CD4-positive, alpha-beta memory T cell (primary cell): Measurements from ENCODE around the gene FH. TPM values are rescaled to one million over a fixed set of nuclear protein-coding genes. Genes with fewer than 3 reads are reported as not detected.

Source experiments
- CTCF ChIA-PET: fragments of 350-600 bp; sonication (Branson Sonifier 250); formaldehyde crosslinking; loops from one replicate; lab custom pipeline; 2021; ENCODE audit warnings: inconsistent platforms; ENCODE audit not compliant: partially characterized antibody; lab: Charles Lee
- POLR2A ChIA-PET: fragments of 350-600 bp; sonication (Branson Sonifier 250); formaldehyde crosslinking; loops from one replicate; lab custom pipeline; 2021; ENCODE audit not compliant: partially characterized antibody; lab: Charles Lee
- DNase-seq, 5 donors: peaks; one replicate each; pipeline versions ENCODE4 v3.0.0 to v3.0.0-alpha.2; 2020 to 2022; ENCODE audit warnings: mixed read lengths in 1 of 5
- H3K27ac ChIP-seq: one replicate; pipeline ENCODE4 v1.7.0; 2013; ENCODE audit warnings: low read depth, low read length
- H3K27me3 ChIP-seq: 2 replicates; pipeline ENCODE4 v1.7.0; 2013; ENCODE audit warnings: mild to moderate bottlenecking, low read length, moderate library complexity; ENCODE audit not compliant: insufficient read depth
- H3K36me3 ChIP-seq: 2 replicates; pipeline ENCODE4 v1.7.0; 2013; ENCODE audit warnings: mild to moderate bottlenecking, low read length, moderate library complexity; ENCODE audit not compliant: insufficient read depth
- H3K4me1 ChIP-seq: 2 replicates; pipeline ENCODE4 v1.7.0; 2013; ENCODE audit warnings: mild to moderate bottlenecking, low read length, moderate library complexity; ENCODE audit not compliant: insufficient read depth
- H3K4me3 ChIP-seq, 2 donors: one replicate each; pipeline ENCODE4 v1.7.0; 2013; ENCODE audit warnings: low read length in 2 of 2, mild to moderate bottlenecking in 1 of 2
- H3K9me3 ChIP-seq, 2 donors: one replicate each; pipeline ENCODE4 v1.7.0; 2013; ENCODE audit warnings: low read length in 2 of 2, control low read depth in 1 of 2; ENCODE audit not compliant: control insufficient read depth in 1 of 2
- H3K27ac Mint-ChIP-seq, 7 donors: one replicate each; pipeline ENCODE4 v1.8.0; 2020 to 2021; ENCODE audit warnings: mixed read lengths in 7 of 7, mild to moderate bottlenecking in 6 of 7, inconsistent platforms in 3 of 7, moderate library complexity in 3 of 7
- H3K27me3 Mint-ChIP-seq, 2 donors: one replicate each; pipeline ENCODE4 v1.8.0; 2020 to 2021; ENCODE audit warnings: mixed read lengths in 2 of 2
- H3K36me3 Mint-ChIP-seq, 2 donors: one replicate each; pipeline ENCODE4 v1.8.0; 2020 to 2021; ENCODE audit warnings: mixed read lengths in 2 of 2, inconsistent platforms in 1 of 2, mild to moderate bottlenecking in 1 of 2
- H3K4me1 Mint-ChIP-seq, 4 donors: one replicate each; pipeline ENCODE4 v1.8.0; 2020 to 2021; ENCODE audit warnings: mixed read lengths in 4 of 4, mild to moderate bottlenecking in 1 of 4
- H3K4me3 Mint-ChIP-seq, 8 donors: one replicate each; pipeline ENCODE4 v1.8.0; 2020 to 2021; ENCODE audit warnings: mixed read lengths in 8 of 8, mild to moderate bottlenecking in 7 of 8, moderate library complexity in 6 of 8, inconsistent platforms in 3 of 8
- H3K9me3 Mint-ChIP-seq, 8 donors: one replicate each; pipeline ENCODE4 v1.8.0; 2020 to 2021; ENCODE audit warnings: mixed read lengths in 8 of 8, mild to moderate bottlenecking in 5 of 8, inconsistent platforms in 3 of 8, moderate library complexity in 1 of 8
- intact Hi-C: fragments of 100-400 bp; cut with micrococcal nuclease; formaldehyde crosslinking; loops from one replicate; pipeline ENCODE4 v1.15.1; 2023
- polyA plus RNA-seq, 2 donors: library from polyadenylated mRNA; unstranded; fragments of 300-500 nt; fragmentation: Illumina TruSeq; gene quantifications; one replicate each; pipeline ENCODE4 v1.2.3, GENCODE V29; 2021
- total RNA-seq, 2 experiments: library from RNA; stranded (reverse); gene quantifications; one replicate each; pipeline ENCODE4 v1.2.3, GENCODE V29; 2021

Gene FH
- total and polyA plus RNA-seq, 4 experiments from 2014 or later = 21.0 to 36.2 (median 28.5) TPM

GRCh38 chr1:241462391-241462790, 57.2 kb downstream of the FH start:
- Histone ChIP-seq H3K36me3 (no peaks in the 10 kb centered on the region), H3K27me3 (no peaks in the 10 kb centered on the region), H3K9me3 (no peaks in the 10 kb centered on the region), H3K4me3 (no peak overlapping the region), H3K27ac (no peak overlapping the region), H3K4me1 (no peaks in the 10 kb centered on the region)
- Mint-ChIP-seq H3K27ac (no peak overlapping the region), H3K4me3 (no peak overlapping the region), H3K4me1 (no peaks in the 10 kb centered on the region), H3K9me3 (peaks cover 0 to 6% (median 0%) of the 10 kb centered on the region in 8 donors), H3K27me3 (peaks cover 3 to 8% of the 10 kb centered on the region in 2 donors), H3K36me3 (no peaks in the 10 kb centered on the region)
- intact Hi-C loops = no loop called here
- ChIA-PET CTCF (no interaction called here), POLR2A (no interaction called here)
- no peak for DNase-seq

- Mint-ChIP-seq H3K4me1 (no peaks in the 10 kb centered on the region), H3K27me3 (peaks cover 0 to 3% of the 10 kb centered on the region in 2 donors)
- POLR2A ChIA-PET = no interaction called here
Measured at GRCh38 chr1:241460098-241460873, 59.3 kb downstream of the FH start.

DNA sequence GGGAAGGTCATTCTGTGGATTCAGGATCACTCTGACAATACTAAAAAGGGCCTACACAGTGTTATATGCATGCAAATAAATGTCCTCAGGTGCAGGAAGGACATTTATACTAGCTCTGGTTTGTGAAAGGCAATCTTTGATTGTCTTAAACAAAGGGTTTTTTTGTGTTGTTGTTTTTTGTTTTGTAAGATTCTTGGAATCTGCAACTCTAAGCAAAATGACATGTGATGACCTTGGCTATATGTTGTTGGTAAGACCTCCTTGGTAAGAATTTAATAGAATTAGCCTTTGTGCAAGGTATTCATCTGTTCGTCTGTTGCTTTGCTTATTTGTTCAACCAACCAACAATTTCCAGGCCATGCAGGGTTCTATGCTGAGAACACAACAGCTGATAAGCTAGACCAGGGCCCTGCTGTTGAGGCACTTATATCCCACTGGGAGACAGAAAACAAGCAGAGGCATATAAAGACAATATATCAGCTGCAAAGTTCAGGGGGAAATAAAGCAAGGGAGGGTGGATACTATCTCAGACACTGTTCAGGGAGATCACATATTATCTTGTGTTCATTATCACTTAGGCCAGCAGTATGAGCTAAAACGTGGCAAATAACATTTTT, 60.3 kb downstream of the FH start:
- CTCF ChIA-PET = no interaction called here
- DNase-seq = no peak

More at GRCh38 chr1:241460098-241460873, 59.3 kb downstream of the FH start:
- intact Hi-C loops = no loop called here
- Histone ChIP-seq H3K27ac (no peak overlapping the region), H3K27me3 (no peaks in the 10 kb centered on the region), H3K4me3 (no peak overlapping the region), H3K4me1 (no peaks in the 10 kb centered on the region), H3K9me3 (no peaks in the 10 kb centered on the region), H3K36me3 (no peaks in the 10 kb centered on the region)
- H3K9me3 Mint-ChIP-seq = no peaks in the 10 kb centered on the region
- H3K4me3 Mint-ChIP-seq = no peak overlapping the region
- no peak overlapping the region for H3K27ac Mint-ChIP-seq
- no peak for DNase-seq
- CTCF ChIA-PET = no interaction called here
- H3K36me3 Mint-ChIP-seq = no peaks in the 10 kb centered on the region

GRCh38 chr1:241457421-241457820, 62.1 kb downstream of the FH start:
- Mint-ChIP-seq H3K4me1 (no peaks in the 10 kb centered on the region), H3K9me3 (peaks cover 0 to 2% (median 0%) of the 10 kb centered on the region in 8 donors), H3K27me3 (peaks cover 0 to 1% of the 10 kb centered on the region in 2 donors), H3K36me3 (no peaks in the 10 kb centered on the region), H3K27ac (no peak overlapping the region), H3K4me3 (no peak overlapping the region)
- no peaks in the 10 kb centered on the region for H3K36me3 ChIP-seq
- CTCF ChIA-PET = no interaction called here
- H3K4me1 ChIP-seq = no peaks in the 10 kb centered on the region
- no peaks in the 10 kb centered on the region for H3K27me3 ChIP-seq
- H3K4me3 ChIP-seq = no peak overlapping the region
- no peaks in the 10 kb centered on the region for H3K9me3 ChIP-seq
- intact Hi-C loops = no loop called here
- DNase-seq = no peak
- no peak overlapping the region for H3K27ac ChIP-seq
- POLR2A ChIA-PET = no interaction called here

More for the DNA sequence above, 60.3 kb downstream of the FH start:
- Histone ChIP-seq H3K27me3 (no peaks in the 10 kb centered on the region), H3K9me3 (no peaks in the 10 kb centered on the region), H3K27ac (no peak overlapping the region), H3K4me1 (no peaks in the 10 kb centered on the region), H3K36me3 (no peaks in the 10 kb centered on the region), H3K4me3 (no peak overlapping the region)
- POLR2A ChIA-PET = no interaction called here
- no peaks in the 10 kb centered on the region for H3K9me3 Mint-ChIP-seq
- no peaks in the 10 kb centered on the region for H3K4me1 Mint-ChIP-seq
- H3K36me3 Mint-ChIP-seq = no peaks in the 10 kb centered on the region
- intact Hi-C loops = no loop called here
- H3K27me3 Mint-ChIP-seq = peaks cover 0 to 3% of the 10 kb centered on the region in 2 donors
- H3K27ac Mint-ChIP-seq = no peak overlapping the region
- no peak overlapping the region for H3K4me3 Mint-ChIP-seq

GRCh38 chr1:241456743-241457142, 62.8 kb downstream of the FH start:
- intact Hi-C loops = no loop called here
- Mint-ChIP-seq H3K9me3 (peaks cover 0 to 2% (median 0%) of the 10 kb centered on the region in 8 donors), H3K27ac (no peak overlapping the region), H3K27me3 (peaks cover 0 to 1% of the 10 kb centered on the region in 2 donors), H3K4me3 (no peak overlapping the region), H3K36me3 (no peaks in the 10 kb centered on the region), H3K4me1 (no peaks in the 10 kb centered on the region)
- ChIA-PET POLR2A (no interaction called here), CTCF (no interaction called here)
- Histone ChIP-seq H3K27ac (no peak overlapping the region), H3K4me3 (no peak overlapping the region), H3K9me3 (no peaks in the 10 kb centered on the region), H3K36me3 (no peaks in the 10 kb centered on the region), H3K4me1 (no peaks in the 10 kb centered on the region), H3K27me3 (no peaks in the 10 kb centered on the region)
- no peak for DNase-seq

- intact Hi-C loops = no loop called here
- no peak overlapping the region for H3K4me3 ChIP-seq
- H3K27ac ChIP-seq = no peak overlapping the region
- H3K36me3 ChIP-seq = no peaks in the 10 kb centered on the region
- no peaks in the 10 kb centered on the region for H3K4me1 ChIP-seq
- Mint-ChIP-seq H3K9me3 (peaks cover 0 to 8% (median 0%) of the 10 kb centered on the region in 8 donors), H3K27ac (no peak overlapping the region), H3K4me3 (no peak overlapping the region), H3K36me3 (no peaks in the 10 kb centered on the region), H3K27me3 (peaks cover 0 to 4% of the 10 kb centered on the region in 2 donors), H3K4me1 (no peaks in the 10 kb centered on the region)
- POLR2A ChIA-PET = no interaction called here
- CTCF ChIA-PET = no interaction called here
- no peaks in the 10 kb centered on the region for H3K27me3 ChIP-seq
- H3K9me3 ChIP-seq = no peaks in the 10 kb centered on the region
- DNase-seq = no peak
Measured at GRCh38 chr1:241453732-241454131, 65.8 kb downstream of the FH start.

DNA sequence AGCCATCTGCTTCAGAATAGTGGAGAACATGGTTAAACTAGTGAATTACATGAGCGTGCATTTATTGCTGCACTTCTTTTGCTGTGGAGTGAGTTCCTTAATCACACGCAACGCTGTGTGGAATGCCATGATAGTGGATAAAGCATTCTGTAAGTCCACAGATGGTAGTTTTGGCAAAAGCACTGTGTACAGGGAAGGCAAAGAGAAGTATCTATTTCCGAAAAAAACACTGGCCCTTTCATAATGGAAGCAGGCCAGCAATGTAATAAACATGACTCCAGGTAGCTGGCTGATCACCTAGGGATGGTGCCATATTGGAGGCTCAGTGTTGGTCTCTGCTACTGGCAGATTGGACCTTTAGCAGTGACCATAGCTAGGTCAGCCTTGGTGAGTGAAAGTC, 67.6 kb downstream of the FH start:
- no peaks in the 10 kb centered on the region for H3K4me1 ChIP-seq
- Mint-ChIP-seq H3K27me3 (peaks cover 0 to 4% of the 10 kb centered on the region in 2 donors), H3K27ac (no peak overlapping the region), H3K9me3 (peaks cover 0 to 8% (median 0%) of the 10 kb centered on the region in 8 donors), H3K4me1 (no peaks in the 10 kb centered on the region), H3K4me3 (no peak overlapping the region), H3K36me3 (no peaks in the 10 kb centered on the region)
- intact Hi-C loops = no loop called here
- no peak for DNase-seq
- H3K36me3 ChIP-seq = no peaks in the 10 kb centered on the region
- ChIA-PET POLR2A (no interaction called here), CTCF (no interaction called here)
- no peaks in the 10 kb centered on the region for H3K9me3 ChIP-seq
- H3K27me3 ChIP-seq = no peaks in the 10 kb centered on the region
- H3K4me3 ChIP-seq = no peak overlapping the region
- no peak overlapping the region for H3K27ac ChIP-seq
